ENCODE data around the gene G6PC2. TPM values are rescaled to one million over a fixed set of nuclear protein-coding genes. Genes with fewer than 3 reads are reported as not detected.

G6PC2 gene
- polyA plus RNA-seq, 1 donor from 2014 or later: not detected

DNA sequence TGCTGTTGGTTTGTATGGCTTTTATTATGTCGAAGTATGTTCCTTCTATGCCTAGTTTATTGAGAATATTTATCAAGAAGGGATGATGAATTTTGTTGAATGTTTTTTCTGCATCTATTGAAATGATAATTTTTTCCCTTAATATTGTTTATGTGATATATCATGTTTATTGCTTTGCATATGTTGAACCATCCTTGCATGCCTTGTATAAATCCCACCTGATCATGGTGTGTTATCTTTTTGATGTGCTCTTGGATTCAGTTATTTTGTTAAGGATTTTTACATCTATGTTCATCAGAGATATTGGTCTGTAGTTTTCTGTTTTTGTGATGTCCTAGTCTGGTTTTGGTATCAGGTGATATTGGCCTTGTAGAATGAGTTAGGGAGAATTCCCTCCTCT lies 50.8 kb downstream of the G6PC2 start:
- H4K20me1 ChIP-seq (ENCODE audit: insufficient read depth): no peaks in the 10 kb centered on the region
- TF ChIP-seq EP300 (conservative IDR thresholded peaks at IDR 0.05; ENCODE audit: poor library complexity, severe bottlenecking) (no peak), POLR2AphosphoS5 (IDR thresholded peaks at IDR 0.05) (no peak)
- TF ChIP-seq, protein P1, sequence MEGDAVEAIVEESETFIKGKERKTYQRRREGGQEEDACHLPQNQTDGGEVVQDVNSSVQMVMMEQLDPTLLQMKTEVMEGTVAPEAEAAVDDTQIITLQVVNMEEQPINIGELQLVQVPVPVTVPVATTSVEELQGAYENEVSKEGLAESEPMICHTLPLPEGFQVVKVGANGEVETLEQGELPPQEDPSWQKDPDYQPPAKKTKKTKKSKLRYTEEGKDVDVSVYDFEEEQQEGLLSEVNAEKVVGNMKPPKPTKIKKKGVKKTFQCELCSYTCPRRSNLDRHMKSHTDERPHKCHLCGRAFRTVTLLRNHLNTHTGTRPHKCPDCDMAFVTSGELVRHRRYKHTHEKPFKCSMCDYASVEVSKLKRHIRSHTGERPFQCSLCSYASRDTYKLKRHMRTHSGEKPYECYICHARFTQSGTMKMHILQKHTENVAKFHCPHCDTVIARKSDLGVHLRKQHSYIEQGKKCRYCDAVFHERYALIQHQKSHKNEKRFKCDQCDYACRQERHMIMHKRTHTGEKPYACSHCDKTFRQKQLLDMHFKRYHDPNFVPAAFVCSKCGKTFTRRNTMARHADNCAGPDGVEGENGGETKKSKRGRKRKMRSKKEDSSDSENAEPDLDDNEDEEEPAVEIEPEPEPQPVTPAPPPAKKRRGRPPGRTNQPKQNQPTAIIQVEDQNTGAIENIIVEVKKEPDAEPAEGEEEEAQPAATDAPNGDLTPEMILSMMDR (IDR thresholded peaks at IDR 0.05; ENCODE audit: poor library complexity, severe bottlenecking): no peak
- TF ChIP-seq, protein P2, sequence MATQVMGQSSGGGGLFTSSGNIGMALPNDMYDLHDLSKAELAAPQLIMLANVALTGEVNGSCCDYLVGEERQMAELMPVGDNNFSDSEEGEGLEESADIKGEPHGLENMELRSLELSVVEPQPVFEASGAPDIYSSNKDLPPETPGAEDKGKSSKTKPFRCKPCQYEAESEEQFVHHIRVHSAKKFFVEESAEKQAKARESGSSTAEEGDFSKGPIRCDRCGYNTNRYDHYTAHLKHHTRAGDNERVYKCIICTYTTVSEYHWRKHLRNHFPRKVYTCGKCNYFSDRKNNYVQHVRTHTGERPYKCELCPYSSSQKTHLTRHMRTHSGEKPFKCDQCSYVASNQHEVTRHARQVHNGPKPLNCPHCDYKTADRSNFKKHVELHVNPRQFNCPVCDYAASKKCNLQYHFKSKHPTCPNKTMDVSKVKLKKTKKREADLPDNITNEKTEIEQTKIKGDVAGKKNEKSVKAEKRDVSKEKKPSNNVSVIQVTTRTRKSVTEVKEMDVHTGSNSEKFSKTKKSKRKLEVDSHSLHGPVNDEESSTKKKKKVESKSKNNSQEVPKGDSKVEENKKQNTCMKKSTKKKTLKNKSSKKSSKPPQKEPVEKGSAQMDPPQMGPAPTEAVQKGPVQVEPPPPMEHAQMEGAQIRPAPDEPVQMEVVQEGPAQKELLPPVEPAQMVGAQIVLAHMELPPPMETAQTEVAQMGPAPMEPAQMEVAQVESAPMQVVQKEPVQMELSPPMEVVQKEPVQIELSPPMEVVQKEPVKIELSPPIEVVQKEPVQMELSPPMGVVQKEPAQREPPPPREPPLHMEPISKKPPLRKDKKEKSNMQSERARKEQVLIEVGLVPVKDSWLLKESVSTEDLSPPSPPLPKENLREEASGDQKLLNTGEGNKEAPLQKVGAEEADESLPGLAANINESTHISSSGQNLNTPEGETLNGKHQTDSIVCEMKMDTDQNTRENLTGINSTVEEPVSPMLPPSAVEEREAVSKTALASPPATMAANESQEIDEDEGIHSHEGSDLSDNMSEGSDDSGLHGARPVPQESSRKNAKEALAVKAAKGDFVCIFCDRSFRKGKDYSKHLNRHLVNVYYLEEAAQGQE (IDR thresholded peaks at IDR 0.05; ENCODE audit: borderline replicate concordance): no peak

DNA sequence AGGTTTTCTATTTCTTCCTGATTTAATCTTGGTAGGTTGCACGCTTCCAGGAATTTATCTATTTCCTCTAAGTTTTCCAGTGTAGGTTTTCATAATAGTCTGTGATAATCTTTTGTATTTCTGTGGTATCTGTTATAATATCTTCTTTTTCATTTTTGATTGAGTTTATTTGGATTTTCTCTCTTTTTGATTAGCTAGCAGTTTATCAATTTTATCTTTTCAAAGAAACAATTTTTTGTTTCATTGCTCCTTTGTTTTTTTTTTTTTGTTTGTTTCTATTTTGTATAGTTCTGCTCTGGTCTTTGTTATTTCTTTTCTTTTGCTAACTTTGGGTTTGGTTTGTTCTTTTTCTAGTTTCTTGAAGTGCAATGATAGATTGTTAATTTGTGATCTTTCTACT lies 51.3 kb downstream of the G6PC2 start:
- H3F3A ChIP-seq (ENCODE audit: insufficient read depth, low read length, poor library complexity, severe bottlenecking): no peaks in the 10 kb centered on the region
- H3K4me2 ChIP-seq (ENCODE audit: low read length): no peak overlapping the region
- no peaks in the 10 kb centered on the region for H3K36me3 ChIP-seq (ENCODE audit: insufficient read depth, low read length)
- no peaks in the 10 kb centered on the region for H3K27me3 ChIP-seq (ENCODE audit: insufficient read depth, low read depth, low read length)
- no peak overlapping the region for H2AFZ ChIP-seq (ENCODE audit: low read depth, low read length)
- no peak overlapping the region for H3K4me3 ChIP-seq (ENCODE audit: low read length)
- no peaks in the 10 kb centered on the region for H3K79me2 ChIP-seq (replicated peaks; ENCODE audit: insufficient read depth, low read length)
- H3K9me3 ChIP-seq (ENCODE audit: low read length): peaks cover 6% of the 10 kb centered on the region
- no peaks in the 10 kb centered on the region for H4K20me1 ChIP-seq (ENCODE audit: insufficient read depth)
- no peak overlapping the region for H3K27ac ChIP-seq (ENCODE audit: low read length)
- TF ChIP-seq EZH2 (IDR thresholded peaks at IDR 0.05; ENCODE audit: borderline replicate concordance, insufficient read depth, low read length, poor library complexity, severe bottlenecking): no peak
- no peak for TF ChIP-seq RAD21 (conservative IDR thresholded peaks at IDR 0.05)
- TF ChIP-seq, protein P2 (IDR thresholded peaks at IDR 0.05; ENCODE audit: borderline replicate concordance): no peak
- no peaks in the 10 kb centered on the region for H3K9me2 ChIP-seq (ENCODE audit: insufficient read depth, low read length)
- H3K9ac ChIP-seq (ENCODE audit: low read length): no peak overlapping the region

More for the DNA sequence above, 50.8 kb downstream of the G6PC2 start:
- Histone ChIP-seq H3K9ac (ENCODE audit: low read length) (no peak overlapping the region), H3K27ac (ENCODE audit: low read length) (no peak overlapping the region), H3K9me3 (ENCODE audit: low read length) (peaks cover 6% of the 10 kb centered on the region), H3K36me3 (ENCODE audit: insufficient read depth, low read length) (no peaks in the 10 kb centered on the region), H2AFZ (ENCODE audit: low read depth, low read length) (no peak overlapping the region), H3K9me2 (ENCODE audit: insufficient read depth, low read length) (no peaks in the 10 kb centered on the region), H3K4me2 (ENCODE audit: low read length) (no peak overlapping the region), H3F3A (ENCODE audit: insufficient read depth, low read length, poor library complexity, severe bottlenecking) (no peaks in the 10 kb centered on the region), H3K4me3 (ENCODE audit: low read length) (no peak overlapping the region), H3K27me3 (ENCODE audit: insufficient read depth, low read depth, low read length) (no peaks in the 10 kb centered on the region), H3K79me2 (replicated peaks; ENCODE audit: insufficient read depth, low read length) (no peaks in the 10 kb centered on the region)
